ENCODE results near the gene PRKD2.
A peak's percentile ranks its signal among the peaks of the same experiment; 100 is the strongest.

Gene PRKD2

GRCh38 chr19:46739290-46739771, 22.4 kb upstream of the PRKD2 start:
- DNase-seq = no peak

DNA sequence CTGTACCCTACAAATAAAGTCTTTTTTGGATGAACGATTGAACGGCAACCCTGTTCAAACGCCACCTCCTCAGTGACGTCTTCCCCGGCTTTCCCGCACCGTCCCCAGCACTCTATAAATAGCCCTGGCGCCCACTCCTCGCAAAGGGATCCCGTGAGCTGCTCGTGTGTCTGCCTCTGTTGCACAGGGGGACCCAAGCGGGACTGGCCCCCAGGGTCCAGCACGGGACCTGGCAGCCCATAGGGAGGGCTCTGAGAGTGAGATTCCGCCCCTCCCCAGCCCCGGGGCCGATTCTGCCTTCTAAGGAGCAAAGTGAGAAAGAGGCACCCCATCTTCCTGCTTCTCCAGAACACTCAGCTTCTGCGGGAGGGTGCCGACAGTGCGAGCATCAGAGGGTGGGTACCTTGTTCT, 20.9 kb upstream of the PRKD2 start:
- no peak for DNase-seq

DNA sequence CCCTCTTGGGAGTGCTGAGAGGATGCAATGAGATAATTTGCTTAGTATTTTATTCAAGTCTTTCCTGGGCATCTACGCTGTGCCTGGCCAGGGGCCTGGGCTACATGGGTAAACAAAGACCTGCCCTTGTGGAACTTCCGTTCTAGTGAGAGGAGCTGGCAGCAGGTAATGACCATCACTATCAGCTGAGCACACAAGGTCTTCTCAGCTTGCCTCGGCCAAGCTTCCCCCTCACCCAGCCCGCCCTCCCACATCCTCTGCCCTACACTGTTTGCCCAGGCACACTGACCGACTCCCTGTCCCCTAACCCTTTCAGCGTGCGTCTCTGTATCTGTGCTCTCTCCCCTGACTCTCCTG, 20.4 kb upstream of the PRKD2 start:
- no peak for DNase-seq

DNA sequence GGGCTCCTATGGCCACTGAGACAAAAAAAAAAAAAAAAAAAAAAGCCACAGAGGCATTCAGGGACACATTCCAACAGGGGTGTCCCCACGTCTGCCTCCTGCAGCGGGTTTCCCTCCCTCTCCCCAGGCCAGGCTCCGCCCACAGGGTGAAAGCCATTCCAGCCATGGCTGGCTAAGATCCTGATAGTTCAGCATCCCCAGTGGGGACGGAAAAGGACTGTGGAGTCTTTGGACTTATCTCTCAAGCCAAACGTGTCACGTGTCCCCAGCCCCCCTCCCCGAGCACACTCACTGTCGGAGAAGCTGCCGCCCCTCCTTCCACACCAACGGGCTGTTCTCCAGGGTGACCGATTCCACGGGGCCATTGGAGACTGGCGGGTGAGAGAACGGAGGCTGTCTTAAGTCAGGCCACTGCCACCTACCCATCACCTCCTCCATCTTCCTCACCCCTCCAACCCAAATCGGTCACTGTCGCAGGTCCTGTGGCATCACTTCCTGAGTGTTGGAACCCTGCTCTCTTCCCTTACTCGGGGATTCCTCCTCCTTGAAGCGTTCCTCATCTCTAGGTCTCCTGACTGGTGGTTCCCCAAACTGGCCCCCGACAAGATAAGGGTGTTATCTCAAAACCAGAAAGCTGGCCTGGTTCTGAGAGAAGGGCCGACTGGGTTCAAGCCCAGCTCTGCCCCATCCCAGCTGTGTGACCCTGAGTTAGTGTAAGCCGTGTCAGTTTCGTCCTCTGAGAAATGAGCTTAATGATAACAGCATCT, 19.8 kb upstream of the PRKD2 start:
- DNase-seq = no peak

DNA sequence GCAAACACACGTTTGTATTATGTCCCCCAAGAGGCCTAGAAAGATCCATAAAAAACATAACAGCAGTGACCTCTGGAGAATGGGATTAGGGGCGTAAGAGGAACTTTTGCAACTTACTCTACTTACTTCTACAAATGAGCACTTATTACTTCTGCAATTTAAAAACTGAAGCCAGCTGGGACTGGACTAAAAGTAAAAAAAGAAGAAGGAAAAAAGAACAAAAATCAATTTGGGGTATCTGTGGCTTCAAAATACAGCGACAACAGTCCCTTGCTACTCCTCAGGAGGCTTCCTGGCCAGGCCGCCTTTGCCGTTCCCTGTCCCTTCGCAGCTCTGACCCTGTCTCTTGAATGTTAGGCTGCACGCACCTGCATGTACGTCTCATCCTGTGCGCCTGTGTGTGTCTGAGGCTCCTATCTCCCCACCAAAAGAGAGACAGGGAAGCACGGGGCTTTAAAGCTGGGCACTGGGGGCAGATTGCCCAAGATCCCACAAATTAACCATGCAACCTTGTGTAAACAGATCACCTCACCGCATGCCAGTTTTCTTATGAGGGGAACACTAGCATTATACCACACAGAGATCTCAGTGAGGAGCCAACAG, 16.9 kb upstream of the PRKD2 start:
- no peak for DNase-seq

DNA sequence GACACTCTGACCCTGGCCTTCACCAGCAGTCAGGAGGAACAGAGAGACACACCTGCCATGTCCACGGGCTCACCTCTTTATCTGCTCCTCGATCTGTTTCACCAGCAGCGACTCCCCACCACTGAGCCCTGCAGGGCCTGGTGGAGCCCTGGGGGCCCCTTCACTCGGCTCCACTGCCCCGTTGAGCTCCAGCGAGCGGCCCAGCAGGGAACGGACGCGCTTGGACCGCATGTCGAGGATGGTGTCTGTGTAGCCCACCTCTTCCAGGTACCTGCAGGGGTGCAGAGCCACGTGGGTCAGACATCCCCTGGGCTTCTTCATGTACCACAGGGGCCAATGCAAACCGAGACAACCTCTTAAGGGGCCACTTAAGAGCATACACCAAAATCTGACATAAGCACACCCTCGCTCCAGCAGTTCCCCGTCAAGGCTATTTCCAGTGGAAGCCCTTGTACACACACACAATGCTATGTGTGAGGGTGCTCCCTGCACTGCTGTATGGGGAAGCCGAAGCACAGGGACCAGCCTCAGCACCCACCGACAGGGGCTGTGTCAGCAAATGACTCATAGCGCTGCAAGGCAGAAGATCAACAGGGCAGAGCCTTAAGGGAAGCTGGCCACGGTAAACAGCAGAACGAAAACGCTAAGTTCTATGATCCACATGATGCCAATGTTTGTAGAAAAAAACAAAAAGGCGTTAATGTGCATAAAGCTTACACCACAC, 16.2 kb upstream of the PRKD2 start:
- DNase-seq = no peak

DNA sequence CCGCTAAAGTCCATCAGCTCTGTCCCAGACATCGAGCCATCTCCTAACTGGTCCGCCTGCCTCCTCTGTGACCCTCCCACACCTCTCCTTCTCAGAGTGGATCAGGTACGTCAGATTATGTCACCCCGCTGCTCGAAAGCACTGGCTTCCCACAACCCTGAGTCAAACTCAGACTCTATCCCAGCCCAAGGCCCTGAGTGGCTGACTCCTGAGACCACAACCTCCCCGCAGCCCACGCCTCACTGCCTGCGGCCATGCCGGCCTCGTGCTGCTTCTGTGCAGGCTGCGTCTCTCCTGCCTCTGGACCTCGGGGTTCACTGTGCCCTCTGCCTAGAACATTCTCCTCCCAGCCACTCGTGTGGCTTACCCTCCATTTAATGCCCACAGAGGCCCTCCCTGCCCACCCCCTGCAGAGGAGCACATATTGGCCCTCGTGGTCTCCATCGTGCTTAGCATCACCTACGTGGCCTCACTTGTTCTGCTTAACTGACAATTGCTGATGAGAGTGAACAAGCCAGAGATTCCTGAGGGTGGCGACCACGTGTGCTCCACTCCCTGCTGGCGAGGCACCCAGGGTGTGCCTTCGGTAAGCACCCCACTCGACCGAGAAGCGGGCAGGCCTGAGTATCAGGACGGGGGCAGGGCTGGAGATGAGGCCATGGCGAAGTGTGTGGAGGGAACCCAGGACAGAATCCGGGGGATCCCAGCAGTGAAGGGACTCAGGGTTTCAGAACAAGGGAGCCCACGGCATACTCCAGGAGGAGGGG, 15.4 kb upstream of the PRKD2 start:
- no peak for DNase-seq

GRCh38 chr19:46731584-46731983, 14.7 kb upstream of the PRKD2 start:
- DNase-seq = no peak

- no peak for DNase-seq
Measured at GRCh38 chr19:46731007-46731501, 14.1 kb upstream of the PRKD2 start.

DNA sequence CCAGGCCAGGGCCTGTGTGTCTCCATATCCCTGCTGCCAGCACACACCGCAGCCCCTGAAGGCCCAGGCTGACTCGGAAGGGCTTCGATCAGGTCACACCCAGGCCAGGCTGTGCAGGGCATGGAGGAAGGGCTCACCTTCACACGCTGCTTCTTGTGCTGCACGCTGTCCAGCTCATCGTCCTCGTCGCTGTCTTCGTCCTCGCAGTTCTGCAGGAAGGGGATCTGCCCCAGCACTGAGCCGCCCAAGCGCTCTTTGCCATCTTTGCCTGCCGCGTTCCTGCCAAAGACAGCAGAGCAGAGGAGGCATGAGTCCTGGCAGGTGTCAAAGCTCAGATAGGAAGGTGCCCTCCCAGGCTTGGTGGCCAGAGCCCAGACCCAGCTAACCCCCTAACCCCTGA, 13.7 kb upstream of the PRKD2 start:
- DNase-seq = no peak

DNA sequence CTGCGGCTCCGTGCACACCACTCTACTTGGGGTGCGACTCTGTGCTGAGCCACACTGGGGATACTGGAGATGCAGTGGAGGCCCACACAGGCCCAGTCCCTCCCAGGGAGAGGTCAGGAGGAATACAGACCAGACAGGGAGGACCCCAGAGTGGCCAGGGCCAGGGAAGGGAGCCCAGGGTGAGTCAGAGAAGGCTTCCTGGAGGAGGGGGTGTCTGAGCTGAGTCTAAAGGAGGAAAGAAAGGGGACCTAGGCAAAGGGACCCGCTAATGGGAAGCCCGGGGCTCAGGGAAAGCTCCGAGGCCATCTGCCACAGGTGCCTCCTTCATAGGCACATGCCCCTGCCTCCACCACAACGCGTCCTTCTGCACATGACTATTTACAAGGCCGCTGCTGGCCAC, 13.3 kb upstream of the PRKD2 start:
- no peak for DNase-seq

- DNase-seq = no peak
Measured at GRCh38 chr19:46729696-46730095, 12.8 kb upstream of the PRKD2 start.

DNA sequence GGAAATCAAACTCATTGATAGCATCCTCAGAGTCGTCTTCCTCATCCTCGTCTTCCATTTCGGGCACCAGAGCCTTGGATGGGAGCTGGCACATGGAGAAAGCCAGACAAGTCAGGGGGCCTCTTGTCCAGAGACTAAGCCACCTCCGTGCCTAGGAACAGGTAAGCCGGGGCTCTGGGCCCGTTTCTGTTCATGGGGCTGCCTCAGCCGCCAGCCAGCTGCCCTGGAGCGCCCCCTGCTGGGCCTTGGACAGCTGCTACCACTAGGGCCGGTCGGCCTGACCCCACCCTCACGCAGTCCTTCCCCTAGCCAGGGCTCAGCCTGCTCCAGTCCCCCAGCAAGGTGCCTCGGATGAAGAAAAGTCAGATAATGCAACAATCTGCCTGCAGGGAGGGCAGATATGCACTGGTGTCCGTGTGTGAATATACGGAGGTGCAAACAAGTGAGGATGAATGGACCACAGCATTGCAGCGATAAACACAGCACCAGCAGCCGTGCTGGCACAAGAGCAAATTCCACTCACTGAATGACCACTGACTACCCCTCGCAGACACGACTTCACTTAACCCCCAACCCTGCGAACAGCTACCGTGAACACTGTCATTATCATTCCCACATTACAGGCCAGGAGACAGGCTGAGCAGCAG, 11.9 kb upstream of the PRKD2 start:
- peak; percentile 88 for DNase-seq

- DNase-seq = no peak
Measured at GRCh38 chr19:46728208-46728607, 11.3 kb upstream of the PRKD2 start.

DNA sequence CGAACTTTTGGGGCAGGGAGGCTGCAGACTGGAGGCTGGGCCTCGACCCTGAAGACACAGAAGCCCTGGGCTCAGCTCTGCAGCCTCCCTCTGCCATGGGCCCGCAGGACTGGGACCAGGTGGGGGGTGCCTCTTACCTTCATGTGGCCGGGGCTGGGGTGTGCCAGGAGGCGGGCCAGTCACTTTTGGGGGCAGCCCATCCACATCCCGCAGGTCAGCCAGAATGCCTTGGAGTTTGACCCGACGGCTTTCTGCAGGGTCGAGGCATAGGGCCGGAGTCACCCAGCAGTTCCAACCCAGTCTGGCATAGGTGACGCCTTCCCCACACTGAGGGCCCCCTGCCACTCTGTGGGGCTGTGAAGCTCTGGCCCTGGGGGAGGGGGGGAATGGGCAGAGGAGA, 10.8 kb upstream of the PRKD2 start:
- no peak for DNase-seq

- no peak for DNase-seq
Measured at GRCh38 chr19:46726971-46727501, 10.1 kb upstream of the PRKD2 start.

DNA sequence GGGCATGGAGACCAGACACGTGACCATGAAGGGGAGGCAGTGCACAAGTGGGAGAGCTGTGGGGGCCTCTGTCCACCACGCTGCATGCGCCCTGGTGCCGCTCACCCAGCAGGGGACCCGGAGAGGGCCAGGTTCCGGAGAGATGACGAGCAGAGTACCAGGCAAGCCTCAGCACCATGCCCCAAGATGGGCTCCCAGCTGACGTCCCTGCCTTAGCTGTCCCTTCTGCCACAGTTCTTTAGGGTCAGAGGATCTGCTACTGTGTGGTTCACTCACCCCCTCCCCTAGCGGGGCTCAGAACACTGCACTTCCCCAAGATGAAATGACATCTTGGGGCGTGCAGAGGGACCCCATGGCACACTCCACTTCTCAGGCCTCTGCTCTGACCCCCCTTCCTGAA, 9.6 kb upstream of the PRKD2 start:
- no peak for DNase-seq

DNA sequence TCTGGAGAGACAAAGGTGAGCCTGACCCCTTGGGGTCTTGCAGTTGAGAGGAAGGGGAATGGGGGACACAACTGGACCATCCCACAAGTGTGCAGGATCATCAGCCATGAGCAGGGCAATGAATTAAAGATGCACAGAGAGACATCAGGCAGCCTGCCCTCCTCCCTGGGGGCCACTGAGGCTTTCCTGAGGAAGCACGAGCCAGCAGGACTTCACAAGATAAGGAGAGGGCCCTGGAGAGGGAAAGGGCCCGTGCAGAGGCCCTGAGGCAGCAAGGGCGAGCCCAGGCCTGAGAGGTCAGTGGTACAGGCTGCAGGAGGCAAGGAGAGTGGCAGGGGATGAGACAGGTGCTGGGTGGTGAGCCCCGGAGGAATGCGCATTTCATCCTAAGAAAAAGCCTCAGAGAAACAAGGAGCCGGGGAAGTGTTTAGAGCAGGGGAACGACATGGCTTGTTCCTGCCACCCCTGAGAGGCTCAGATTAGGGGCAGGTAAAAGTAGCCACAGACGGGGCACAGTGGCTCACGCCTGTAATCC, 9.0 kb upstream of the PRKD2 start:
- no peak for DNase-seq

- DNase-seq = no peak
Measured at GRCh38 chr19:46725036-46725820, 8.3 kb upstream of the PRKD2 start.

DNA sequence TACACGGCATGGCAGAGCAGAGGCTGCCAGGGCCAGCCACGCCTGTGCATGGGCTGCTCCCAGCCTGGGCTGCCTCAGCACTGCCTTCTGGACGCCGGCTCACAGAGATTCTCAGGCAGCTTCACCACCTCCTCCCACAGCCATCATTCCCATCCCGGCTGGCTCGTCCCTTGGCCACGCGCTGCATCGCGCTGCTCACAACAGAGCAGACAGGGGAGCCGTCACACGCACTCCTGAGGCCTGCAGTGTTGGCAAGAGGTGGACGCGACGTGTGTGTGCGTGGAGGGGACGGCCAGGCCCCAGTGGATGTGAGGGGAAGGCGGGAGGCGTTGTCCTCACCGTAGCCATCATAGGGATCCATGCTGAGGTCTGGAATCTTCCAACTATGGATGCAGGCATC, 7.6 kb upstream of the PRKD2 start:
- no peak for DNase-seq

- no peak for DNase-seq
Measured at GRCh38 chr19:46723471-46723870, 6.6 kb upstream of the PRKD2 start.

Measured in CD4-positive, alpha-beta T cell treated with Interleukin-6 for 4 hours (primary cell).